HFFc6 (cell line): ENCODE data around the gene STXBP6. TPM values are rescaled to one million over a fixed set of nuclear protein-coding genes. Genes with fewer than 3 reads are reported as not detected.

ENCODE experiments used
- DNase-seq: peaks from one replicate; pipeline ENCODE4 v3.0.0-alpha.2; 2018
- H3K27ac Mint-ChIP-seq: 2 replicates; pipeline ENCODE4 v1.8.0; 2020; ENCODE audit warnings: mild to moderate bottlenecking, mixed read lengths
- H3K27me3 Mint-ChIP-seq: 2 replicates; pipeline ENCODE4 v1.8.0; 2021; ENCODE audit warnings: mild to moderate bottlenecking, moderate library complexity, mixed read lengths; ENCODE audit not compliant: insufficient read depth
- H3K36me3 Mint-ChIP-seq: 2 replicates; pipeline ENCODE4 v1.8.0; 2021; ENCODE audit warnings: low read depth, mixed read lengths
- H3K4me1 Mint-ChIP-seq: 2 replicates; pipeline ENCODE4 v1.8.0; 2020; ENCODE audit warnings: low read depth, mixed read lengths
- H3K4me3 Mint-ChIP-seq: 2 replicates; pipeline ENCODE4 v1.8.0; 2020; ENCODE audit warnings: mild to moderate bottlenecking, moderate library complexity, mixed read lengths
- H3K9me3 Mint-ChIP-seq: 2 replicates; pipeline ENCODE4 v1.8.0; 2020; ENCODE audit warnings: mild to moderate bottlenecking, mixed read lengths
- CTCF ChIP-seq: fragments of 200-600 bp; sonication (generic); IDR thresholded peaks from 2 replicates; pipeline ENCODE4 v1.5.0; 2021; ENCODE audit warnings: antibody characterized with exemption, mild to moderate bottlenecking
- total RNA-seq, 6 experiments: library from RNA; stranded (reverse); fragmentation: NEBNext Ultra II Directional; extraction: Animal tissue kit (Norgen Biotek cat#: 25700); gene quantifications; 2 replicates in 1 of 6; 3 replicates in 5 of 6; pipeline ENCODE4 v1.2.3, GENCODE V29; 2021

The STXBP6 gene
- total RNA-seq, 6 experiments from 2014 or later, result 15.4 to 17.5 (median 17.0) TPM

GRCh38 chr14:25011095-25011494 is 38.9 kb downstream of the STXBP6 start:
- Mint-ChIP-seq H3K4me3 (no peak overlapping the region; the same call in 1 of the 2 replicates), H3K4me1 (peaks cover 54% of the 10 kb centered on the region), H3K9me3 (no peaks in the 10 kb centered on the region), H3K36me3 (no peaks in the 10 kb centered on the region), H3K27ac (no peak overlapping the region), H3K27me3 (no peaks in the 10 kb centered on the region)
- no peak for DNase-seq
- TF ChIP-seq CTCF, result no peak

- no peak for TF ChIP-seq CTCF
- Mint-ChIP-seq H3K4me1 (peaks cover 61% of the 10 kb centered on the region), H3K9me3 (no peaks in the 10 kb centered on the region), H3K36me3 (no peaks in the 10 kb centered on the region), H3K27me3 (no peaks in the 10 kb centered on the region), H3K4me3 (peak overlapping the region; percentile 83), H3K27ac (peak overlapping the region; percentile 64)
- no peak for DNase-seq
Observed at GRCh38 chr14:25010471-25010870, 39.5 kb downstream of the STXBP6 start.

DNA sequence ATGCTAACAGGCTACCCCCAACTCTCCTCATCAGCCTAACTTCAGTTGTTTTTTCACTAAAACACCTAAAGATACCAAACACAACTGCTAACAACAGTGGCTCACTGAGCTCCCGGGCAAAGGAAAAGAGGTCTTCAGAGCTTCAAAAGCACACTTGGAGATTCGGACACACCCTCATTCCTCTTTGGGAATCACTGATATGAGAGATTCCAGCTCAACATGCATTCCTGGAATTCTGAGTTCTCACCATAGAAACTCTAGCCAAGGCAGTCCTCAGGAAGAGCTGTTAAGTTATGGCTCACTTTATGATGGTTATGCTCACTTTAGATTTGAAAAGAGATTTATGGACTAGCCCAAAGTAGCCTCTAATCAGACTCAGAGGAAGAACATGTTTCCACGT is 40.1 kb downstream of the STXBP6 start:
- Mint-ChIP-seq H3K9me3 (no peaks in the 10 kb centered on the region), H3K27me3 (no peaks in the 10 kb centered on the region), H3K36me3 (no peaks in the 10 kb centered on the region), H3K4me1 (peaks cover 66% of the 10 kb centered on the region), H3K4me3 (peak overlapping the region; percentile 83), H3K27ac (peak overlapping the region; percentile 80)
- TF ChIP-seq CTCF, result no peak
- peak; percentile 56 for DNase-seq

GRCh38 chr14:25007832-25008231 is 42.1 kb downstream of the STXBP6 start:
- Mint-ChIP-seq H3K4me3 (no peak overlapping the region), H3K9me3 (no peaks in the 10 kb centered on the region), H3K27me3 (no peaks in the 10 kb centered on the region), H3K27ac (peak overlapping the region; percentile 91), H3K4me1 (peaks cover 87% of the 10 kb centered on the region), H3K36me3 (peaks cover 13% of the 10 kb centered on the region; the same call in 1 of the 2 replicates)
- no peak for TF ChIP-seq CTCF
- no peak for DNase-seq

GRCh38 chr14:25006961-25007795 is 42.8 kb downstream of the STXBP6 start:
- H3K4me3 Mint-ChIP-seq, result peak overlapping the region; percentile 54
- peaks cover 13% of the 10 kb centered on the region; the same call in 1 of the 2 replicates for H3K36me3 Mint-ChIP-seq

More at GRCh38 chr14:25006961-25007795, 42.8 kb downstream of the STXBP6 start:
- TF ChIP-seq CTCF, result no peak
- Mint-ChIP-seq H3K27me3 (no peaks in the 10 kb centered on the region), H3K27ac (peak overlapping the region; percentile 91), H3K4me1 (peaks cover 90% of the 10 kb centered on the region), H3K9me3 (no peaks in the 10 kb centered on the region)
- peak; percentile 97 for DNase-seq
